Measurements from ENCODE around the gene RAB11FIP4. TPM values are rescaled to one million over a fixed set of nuclear protein-coding genes. Genes with fewer than 3 reads are reported as not detected.
A peak's percentile ranks its signal among the peaks of the same experiment; 100 is the strongest.

Gene RAB11FIP4
- total and polyA plus RNA-seq, 4 donors: 1.5 to 16.0 (median 3.3) TPM

DNA sequence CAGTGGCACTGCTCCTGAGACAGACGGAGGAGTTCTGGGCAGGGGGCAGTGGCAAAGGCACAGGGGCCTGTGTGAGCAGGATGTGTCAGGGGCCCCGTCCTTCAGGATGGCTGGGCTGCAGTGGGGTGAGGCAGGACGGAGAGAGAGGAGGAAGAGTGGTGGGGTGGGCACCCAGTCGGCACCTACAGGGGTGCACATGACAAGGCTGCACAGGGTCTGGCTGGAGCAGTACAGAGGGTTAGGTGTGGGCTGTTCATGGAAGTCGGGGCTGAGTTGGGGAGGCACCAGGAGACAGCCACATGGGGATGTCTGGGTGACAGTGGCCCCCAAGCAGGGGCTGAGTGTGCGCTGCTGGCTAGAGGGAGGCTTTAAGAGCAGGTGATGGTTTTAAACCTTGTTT lies 106.0 kb downstream of the RAB11FIP4 start:
- DNase-seq (ENCODE audit: low spot score): no peak
- no peak for TF ChIP-seq SP1 (IDR thresholded peaks at IDR 0.05)
- TF ChIP-seq EGR1 (IDR thresholded peaks at IDR 0.05; ENCODE audit: low read depth in 2 of 2): no peak
- TF ChIP-seq, protein P1, sequence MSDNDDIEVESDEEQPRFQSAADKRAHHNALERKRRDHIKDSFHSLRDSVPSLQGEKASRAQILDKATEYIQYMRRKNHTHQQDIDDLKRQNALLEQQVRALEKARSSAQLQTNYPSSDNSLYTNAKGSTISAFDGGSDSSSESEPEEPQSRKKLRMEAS (IDR thresholded peaks at IDR 0.05): no peak
- TF ChIP-seq, protein P2, sequence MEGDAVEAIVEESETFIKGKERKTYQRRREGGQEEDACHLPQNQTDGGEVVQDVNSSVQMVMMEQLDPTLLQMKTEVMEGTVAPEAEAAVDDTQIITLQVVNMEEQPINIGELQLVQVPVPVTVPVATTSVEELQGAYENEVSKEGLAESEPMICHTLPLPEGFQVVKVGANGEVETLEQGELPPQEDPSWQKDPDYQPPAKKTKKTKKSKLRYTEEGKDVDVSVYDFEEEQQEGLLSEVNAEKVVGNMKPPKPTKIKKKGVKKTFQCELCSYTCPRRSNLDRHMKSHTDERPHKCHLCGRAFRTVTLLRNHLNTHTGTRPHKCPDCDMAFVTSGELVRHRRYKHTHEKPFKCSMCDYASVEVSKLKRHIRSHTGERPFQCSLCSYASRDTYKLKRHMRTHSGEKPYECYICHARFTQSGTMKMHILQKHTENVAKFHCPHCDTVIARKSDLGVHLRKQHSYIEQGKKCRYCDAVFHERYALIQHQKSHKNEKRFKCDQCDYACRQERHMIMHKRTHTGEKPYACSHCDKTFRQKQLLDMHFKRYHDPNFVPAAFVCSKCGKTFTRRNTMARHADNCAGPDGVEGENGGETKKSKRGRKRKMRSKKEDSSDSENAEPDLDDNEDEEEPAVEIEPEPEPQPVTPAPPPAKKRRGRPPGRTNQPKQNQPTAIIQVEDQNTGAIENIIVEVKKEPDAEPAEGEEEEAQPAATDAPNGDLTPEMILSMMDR (IDR thresholded peaks at IDR 0.05; ENCODE audit: low read depth, low read length, missing input control): no peak
- no peak for TF ChIP-seq HNF4G (IDR thresholded peaks at IDR 0.05)
- no peak for TF ChIP-seq YY1 (IDR thresholded peaks at IDR 0.05)
- no peak for TF ChIP-seq FOXA1 (IDR thresholded peaks at IDR 0.05)

DNA sequence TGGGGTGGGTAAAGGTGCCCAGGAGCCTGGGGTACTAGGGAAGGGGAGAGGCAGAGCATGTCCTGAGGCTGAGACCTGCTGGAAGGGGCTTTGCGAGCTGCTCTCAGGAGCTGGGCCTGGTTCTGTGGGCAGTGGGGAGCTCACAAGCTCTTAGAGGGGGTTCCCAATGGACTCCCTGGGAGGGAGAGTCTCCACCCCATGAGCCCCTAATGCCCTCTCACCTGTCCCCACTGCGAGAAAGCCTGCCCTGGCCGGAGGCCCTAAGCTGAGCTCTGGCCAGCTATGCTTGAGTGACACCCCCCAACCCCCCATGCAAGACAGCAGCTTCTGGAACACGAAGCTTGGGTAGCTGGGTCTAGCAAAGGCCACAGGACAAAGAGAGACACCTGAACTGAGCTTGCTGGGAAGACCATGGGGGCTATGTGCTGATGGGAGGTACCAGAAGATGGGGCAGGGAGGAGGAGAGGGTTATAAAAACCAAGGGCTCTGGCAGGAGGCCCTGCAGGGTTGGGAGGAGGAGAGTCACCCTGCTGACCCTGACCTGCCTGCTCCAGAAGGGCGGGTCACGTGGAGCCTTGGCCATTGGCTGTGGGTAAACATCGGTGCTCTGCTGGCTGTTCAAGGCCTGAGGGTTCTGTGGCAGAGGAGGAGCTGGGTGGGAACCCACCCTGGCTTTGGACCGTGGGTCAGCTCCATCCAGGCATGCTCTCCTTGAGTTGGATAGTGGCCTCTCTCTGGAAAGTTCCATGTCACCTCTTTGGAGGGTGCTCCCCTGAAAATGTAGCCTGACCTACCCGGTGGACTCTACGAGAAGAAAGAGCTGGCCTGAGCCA lies 106.7 kb downstream of the RAB11FIP4 start:
- Histone ChIP-seq H3K27ac (ENCODE audit: low read depth in 1 of 2, low read length in 2 of 2) (no peak overlapping the region), H3K4me3 (ENCODE audit: low read depth in 1 of 3, low read length in 3 of 3) (no peak overlapping the region), H3K9me3 (ENCODE audit: control insufficient read depth in 4 of 4, low read length in 3 of 4) (no peaks in the 10 kb centered on the region), H3K4me1 (ENCODE audit: control insufficient read depth in 4 of 4, insufficient read depth in 4 of 4, low read length in 3 of 4) (peaks cover 20 to 47% (median 31%) of the 10 kb centered on the region in 4 donors), H3K27me3 (ENCODE audit: control insufficient read depth in 4 of 4, insufficient read depth in 4 of 4, low read length in 3 of 4) (no peaks in the 10 kb centered on the region), H3K36me3 (ENCODE audit: control insufficient read depth in 4 of 4, insufficient read depth in 3 of 4, low read depth in 1 of 4, low read length in 3 of 4) (no peaks in the 10 kb centered on the region), H3K9ac (ENCODE audit: low read depth in 1 of 2, low read length in 2 of 2) (no peak overlapping the region)
- TF ChIP-seq HNF4A (conservative IDR thresholded peaks at IDR 0.05) (peak; percentile 32 to 49), SP1 (IDR thresholded peaks at IDR 0.05) (peak; percentile 13), RXRA (IDR thresholded peaks at IDR 0.05) (peak; percentile 50 to 51), NR2F2 (IDR thresholded peaks at IDR 0.05) (peak; percentile 25), FOXA2 (IDR thresholded peaks at IDR 0.05) (peak; percentile 16)
- TF ChIP-seq, protein P3, sequence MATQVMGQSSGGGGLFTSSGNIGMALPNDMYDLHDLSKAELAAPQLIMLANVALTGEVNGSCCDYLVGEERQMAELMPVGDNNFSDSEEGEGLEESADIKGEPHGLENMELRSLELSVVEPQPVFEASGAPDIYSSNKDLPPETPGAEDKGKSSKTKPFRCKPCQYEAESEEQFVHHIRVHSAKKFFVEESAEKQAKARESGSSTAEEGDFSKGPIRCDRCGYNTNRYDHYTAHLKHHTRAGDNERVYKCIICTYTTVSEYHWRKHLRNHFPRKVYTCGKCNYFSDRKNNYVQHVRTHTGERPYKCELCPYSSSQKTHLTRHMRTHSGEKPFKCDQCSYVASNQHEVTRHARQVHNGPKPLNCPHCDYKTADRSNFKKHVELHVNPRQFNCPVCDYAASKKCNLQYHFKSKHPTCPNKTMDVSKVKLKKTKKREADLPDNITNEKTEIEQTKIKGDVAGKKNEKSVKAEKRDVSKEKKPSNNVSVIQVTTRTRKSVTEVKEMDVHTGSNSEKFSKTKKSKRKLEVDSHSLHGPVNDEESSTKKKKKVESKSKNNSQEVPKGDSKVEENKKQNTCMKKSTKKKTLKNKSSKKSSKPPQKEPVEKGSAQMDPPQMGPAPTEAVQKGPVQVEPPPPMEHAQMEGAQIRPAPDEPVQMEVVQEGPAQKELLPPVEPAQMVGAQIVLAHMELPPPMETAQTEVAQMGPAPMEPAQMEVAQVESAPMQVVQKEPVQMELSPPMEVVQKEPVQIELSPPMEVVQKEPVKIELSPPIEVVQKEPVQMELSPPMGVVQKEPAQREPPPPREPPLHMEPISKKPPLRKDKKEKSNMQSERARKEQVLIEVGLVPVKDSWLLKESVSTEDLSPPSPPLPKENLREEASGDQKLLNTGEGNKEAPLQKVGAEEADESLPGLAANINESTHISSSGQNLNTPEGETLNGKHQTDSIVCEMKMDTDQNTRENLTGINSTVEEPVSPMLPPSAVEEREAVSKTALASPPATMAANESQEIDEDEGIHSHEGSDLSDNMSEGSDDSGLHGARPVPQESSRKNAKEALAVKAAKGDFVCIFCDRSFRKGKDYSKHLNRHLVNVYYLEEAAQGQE (IDR thresholded peaks at IDR 0.05): no peak
- TF ChIP-seq, protein P4, sequence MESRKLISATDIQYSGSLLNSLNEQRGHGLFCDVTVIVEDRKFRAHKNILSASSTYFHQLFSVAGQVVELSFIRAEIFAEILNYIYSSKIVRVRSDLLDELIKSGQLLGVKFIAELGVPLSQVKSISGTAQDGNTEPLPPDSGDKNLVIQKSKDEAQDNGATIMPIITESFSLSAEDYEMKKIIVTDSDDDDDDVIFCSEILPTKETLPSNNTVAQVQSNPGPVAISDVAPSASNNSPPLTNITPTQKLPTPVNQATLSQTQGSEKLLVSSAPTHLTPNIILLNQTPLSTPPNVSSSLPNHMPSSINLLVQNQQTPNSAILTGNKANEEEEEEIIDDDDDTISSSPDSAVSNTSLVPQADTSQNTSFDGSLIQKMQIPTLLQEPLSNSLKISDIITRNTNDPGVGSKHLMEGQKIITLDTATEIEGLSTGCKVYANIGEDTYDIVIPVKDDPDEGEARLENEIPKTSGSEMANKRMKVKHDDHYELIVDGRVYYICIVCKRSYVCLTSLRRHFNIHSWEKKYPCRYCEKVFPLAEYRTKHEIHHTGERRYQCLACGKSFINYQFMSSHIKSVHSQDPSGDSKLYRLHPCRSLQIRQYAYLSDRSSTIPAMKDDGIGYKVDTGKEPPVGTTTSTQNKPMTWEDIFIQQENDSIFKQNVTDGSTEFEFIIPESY (IDR thresholded peaks at IDR 0.05): no peak
- no peak for DNase-seq (ENCODE audit: low spot score)
- WGBS: 58% methylated on average over 10 of the region's 10 CpGs

More for the DNA sequence above, 106.0 kb downstream of the RAB11FIP4 start:
- Histone ChIP-seq H3K4me1 (ENCODE audit: control insufficient read depth in 4 of 4, insufficient read depth in 4 of 4, low read length in 3 of 4) (peaks cover 22 to 54% (median 34%) of the 10 kb centered on the region in 4 donors), H3K27ac (ENCODE audit: low read depth in 1 of 2, low read length in 2 of 2) (no peak overlapping the region), H3K36me3 (ENCODE audit: control insufficient read depth in 4 of 4, insufficient read depth in 3 of 4, low read depth in 1 of 4, low read length in 3 of 4) (no peaks in the 10 kb centered on the region), H3K9ac (ENCODE audit: low read depth in 1 of 2, low read length in 2 of 2) (no peak overlapping the region), H3K27me3 (ENCODE audit: control insufficient read depth in 4 of 4, insufficient read depth in 4 of 4, low read length in 3 of 4) (no peaks in the 10 kb centered on the region), H3K9me3 (ENCODE audit: control insufficient read depth in 4 of 4, low read length in 3 of 4) (no peaks in the 10 kb centered on the region), H3K4me3 (ENCODE audit: low read depth in 1 of 3, low read length in 3 of 3) (no peak overlapping the region)
- 92% methylated on average over 6 of the region's 6 CpGs for WGBS

Data from liver (tissue), 9 donors.